Measurements from ENCODE around the gene SOX18.

SOX18 gene

GRCh38 chr20:64033981-64034493 lies 15.4 kb downstream of the SOX18 start:
- in situ Hi-C loops (cut with HindIII; ENCODE audit: low pct_ligation_motif_present, low pct_unique_long_range_greater_than_20kb, low sequenced_read_pairs) = no loop called here
- no peak for DNase-seq

- in situ Hi-C loops (cut with HindIII; ENCODE audit: low pct_ligation_motif_present, low pct_unique_long_range_greater_than_20kb, low sequenced_read_pairs) = no loop called here
- DNase-seq = no peak
Measured at GRCh38 chr20:64032706-64033624, 16.5 kb downstream of the SOX18 start.

GRCh38 chr20:64031822-64032314 lies 17.6 kb downstream of the SOX18 start:
- in situ Hi-C loops (cut with HindIII; ENCODE audit: low pct_ligation_motif_present, low pct_unique_long_range_greater_than_20kb, low sequenced_read_pairs) = no loop called here
- DNase-seq = no peak

- DNase-seq = no peak
- in situ Hi-C loops (cut with HindIII; ENCODE audit: low pct_ligation_motif_present, low pct_unique_long_range_greater_than_20kb, low sequenced_read_pairs) = no loop called here
Measured at GRCh38 chr20:64030371-64031134, 18.9 kb downstream of the SOX18 start.

- no peak for DNase-seq
- in situ Hi-C loops (cut with HindIII; ENCODE audit: low pct_ligation_motif_present, low pct_unique_long_range_greater_than_20kb, low sequenced_read_pairs) = no loop called here
Measured at GRCh38 chr20:64029293-64030117, 19.9 kb downstream of the SOX18 start.

GRCh38 chr20:64027981-64028685 lies 21.3 kb downstream of the SOX18 start:
- no peak for DNase-seq
- in situ Hi-C loops (cut with HindIII; ENCODE audit: low pct_ligation_motif_present, low pct_unique_long_range_greater_than_20kb, low sequenced_read_pairs) = no loop called here

- DNase-seq = no peak
- in situ Hi-C loops (cut with HindIII; ENCODE audit: low pct_ligation_motif_present, low pct_unique_long_range_greater_than_20kb, low sequenced_read_pairs) = no loop called here
Measured at GRCh38 chr20:64025826-64026412, 23.5 kb downstream of the SOX18 start.

GRCh38 chr20:64025101-64025825 lies 24.2 kb downstream of the SOX18 start:
- in situ Hi-C loops (cut with HindIII; ENCODE audit: low pct_ligation_motif_present, low pct_unique_long_range_greater_than_20kb, low sequenced_read_pairs) = no loop called here
- DNase-seq = no peak

- in situ Hi-C loops (cut with HindIII; ENCODE audit: low pct_ligation_motif_present, low pct_unique_long_range_greater_than_20kb, low sequenced_read_pairs) = no loop called here
- DNase-seq = no peak
Measured at GRCh38 chr20:64024141-64024990, 25.1 kb downstream of the SOX18 start.

GRCh38 chr20:64023361-64024140 lies 25.9 kb downstream of the SOX18 start:
- no peak for DNase-seq
- in situ Hi-C loops (cut with HindIII; ENCODE audit: low pct_ligation_motif_present, low pct_unique_long_range_greater_than_20kb, low sequenced_read_pairs) = no loop called here

GRCh38 chr20:64022671-64023360 lies 26.6 kb downstream of the SOX18 start:
- in situ Hi-C loops (cut with HindIII; ENCODE audit: low pct_ligation_motif_present, low pct_unique_long_range_greater_than_20kb, low sequenced_read_pairs) = no loop called here

GRCh38 chr20:64021124-64021975 lies 28.1 kb downstream of the SOX18 start:
- in situ Hi-C loops (cut with HindIII; ENCODE audit: low pct_ligation_motif_present, low pct_unique_long_range_greater_than_20kb, low sequenced_read_pairs) = no loop called here
- DNase-seq = no peak

More at GRCh38 chr20:64022671-64023360, 26.6 kb downstream of the SOX18 start:
- DNase-seq = no peak

GRCh38 chr20:64015635-64016034 lies 33.8 kb downstream of the SOX18 start:
- in situ Hi-C loops (cut with HindIII; ENCODE audit: low pct_ligation_motif_present, low pct_unique_long_range_greater_than_20kb, low sequenced_read_pairs) = no loop called here
- DNase-seq = no peak
